Peyer's patch (tissue), 4 donors: ENCODE measurements around the gene METRNL. TPM values are rescaled to one million over a fixed set of nuclear protein-coding genes. Genes with fewer than 3 reads are reported as not detected.

Experiments used
- DNase-seq, 3 donors: peaks; one replicate each; pipeline ENCODE4 v3.0.0-alpha.2; 2017 to 2019
- H3K27ac ChIP-seq, 4 donors: fragments of 200-600 bp; sonication (generic); one replicate each; pipeline ENCODE4 v1.5.1; 2016 to 2019
- H3K27me3 ChIP-seq, 2 donors: fragments of 200-600 bp; sonication (generic); one replicate each; pipeline ENCODE4 v1.5.1; 2019
- H3K36me3 ChIP-seq, 3 donors: fragments of 200-600 bp; sonication (generic); one replicate each; pipeline ENCODE4 v1.5.1; 2016 to 2019
- H3K4me1 ChIP-seq, 4 donors: fragments of 200-600 bp; sonication (generic); one replicate each; pipeline ENCODE4 v1.5.1; 2016 to 2019
- H3K4me3 ChIP-seq, 4 donors: fragments of 200-600 bp; sonication (generic); 1 replicate in 3 of 4; 2 replicates in 1 of 4; pipeline ENCODE4 v1.5.1; 2016 to 2019; ENCODE audit warnings: mild to moderate bottlenecking in 1 of 4
- H3K9me3 ChIP-seq, 4 donors: fragments of 200-600 bp; sonication (generic); one replicate each; pipeline ENCODE4 v1.5.1; 2016 to 2019; ENCODE audit warnings: mild to moderate bottlenecking in 1 of 4
- CTCF ChIP-seq, 6 experiments: fragments of 450-650 bp in 4 of 6; fragments of 200-600 bp in 2 of 6; sonication (generic) in 1 of 6; IDR thresholded peaks; one replicate each; pipeline ENCODE4 v1.5.1; 2017 to 2019; ENCODE audit warnings: antibody characterized with exemption in 6 of 6, mild to moderate bottlenecking in 3 of 6, moderate library complexity in 1 of 6
- POLR2A ChIP-seq, 2 donors: fragments of 450-650 bp; IDR thresholded peaks; one replicate each; pipeline ENCODE4 v1.5.1; 2017; ENCODE audit warnings: antibody characterized with exemption in 2 of 2, mild to moderate bottlenecking in 2 of 2, moderate library complexity in 2 of 2
- total RNA-seq, 4 donors: library from RNA; depleted of rRNA; stranded (reverse); fragments of >200 nt; gene quantifications; one replicate each; pipeline ENCODE4 v1.1.0, GENCODE V29; 2016

METRNL gene
- total RNA-seq, 4 donors from 2014 or later, result 73.4 to 170 (median 117) TPM

DNA sequence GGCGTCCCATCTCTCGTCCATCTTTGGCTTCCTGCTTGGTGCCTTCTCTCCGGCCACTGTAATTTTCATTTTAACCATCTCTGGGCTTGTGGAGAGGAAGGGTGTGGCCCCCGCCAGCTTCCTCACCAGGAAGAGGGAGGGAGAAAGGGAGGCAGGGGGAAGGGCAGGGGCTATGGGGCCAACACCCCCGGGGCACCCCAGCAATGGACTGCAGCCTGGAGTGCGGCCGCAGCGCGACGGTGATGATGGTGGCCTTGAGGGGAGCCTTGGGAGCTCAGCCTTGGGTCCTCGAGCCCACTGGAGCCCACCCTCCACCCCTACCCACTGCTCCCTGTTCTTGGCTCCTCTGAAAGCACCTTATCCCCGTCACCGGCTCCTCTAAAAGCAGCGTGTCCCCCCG is 9.5 kb downstream of the METRNL start:
- TF ChIP-seq POLR2A (IDR thresholded peaks at IDR 0.05) (no peak), CTCF (IDR thresholded peaks at IDR 0.05) (no peak)
- Histone ChIP-seq H3K9me3 (no peaks in the 10 kb centered on the region), H3K27ac (peak overlapping the region in 3 of 4 donors; percentile 80 to 98 (median 98)), H3K27me3 (no peaks in the 10 kb centered on the region), H3K4me1 (peaks cover 0 to 82% (median 7%) of the 10 kb centered on the region in 4 donors), H3K36me3 (peaks cover 0 to 43% (median 0%) of the 10 kb centered on the region in 3 donors), H3K4me3 (peak overlapping the region in 2 of 4 donors; percentile 1 to 42)
- DNase-seq, result no peak

DNA sequence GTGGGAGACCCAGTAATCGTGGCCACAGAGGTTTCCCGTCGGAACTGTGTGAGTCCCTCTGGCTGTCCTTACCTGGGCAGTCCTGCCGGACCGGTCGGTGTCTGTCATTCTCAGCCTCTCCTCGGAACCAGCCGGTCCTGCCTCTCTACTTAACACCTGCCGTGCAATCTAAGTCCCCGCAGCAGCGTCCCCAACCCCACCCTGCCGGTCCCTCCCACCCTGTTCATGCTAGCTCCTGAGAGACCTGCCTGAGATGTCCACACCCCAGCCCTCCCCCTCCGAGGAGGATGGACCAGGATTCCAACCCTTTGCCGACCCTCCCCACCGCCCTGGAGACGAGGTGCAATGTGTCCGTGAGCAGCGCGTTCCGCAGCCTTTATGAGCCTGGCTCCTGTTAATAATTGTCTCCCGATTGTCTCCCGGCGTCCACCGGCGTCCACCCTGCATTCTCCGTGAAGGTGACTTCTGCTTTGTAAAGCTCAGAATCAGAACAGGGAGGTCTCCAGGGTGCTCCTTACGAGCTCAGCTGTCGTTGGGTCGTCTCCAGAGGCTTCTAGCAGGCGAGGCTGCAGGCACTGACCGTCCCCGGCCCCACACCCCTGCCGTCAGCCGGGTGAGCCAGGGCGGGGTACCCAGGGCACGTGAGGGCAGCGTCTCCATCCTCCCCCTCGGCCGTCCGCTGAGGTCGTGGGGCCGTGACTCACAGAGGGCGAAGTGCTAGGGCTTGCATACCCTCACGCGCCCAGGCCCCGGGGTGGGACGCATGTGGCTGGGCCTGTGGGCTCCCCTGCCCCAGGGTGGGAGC is 10.1 kb downstream of the METRNL start:
- Histone ChIP-seq H3K9me3 (no peaks in the 10 kb centered on the region), H3K36me3 (peaks cover 0 to 49% (median 0%) of the 10 kb centered on the region in 3 donors), H3K4me1 (peaks cover 0 to 76% (median 7%) of the 10 kb centered on the region in 4 donors), H3K27ac (peak overlapping the region in 3 of 4 donors; percentile 80 to 98 (median 98)), H3K27me3 (no peaks in the 10 kb centered on the region), H3K4me3 (peak overlapping the region in 2 of 4 donors; percentile 1 to 42)
- TF ChIP-seq CTCF (IDR thresholded peaks at IDR 0.05), result no peak
- peak; percentile 56 to 76 for TF ChIP-seq POLR2A (IDR thresholded peaks at IDR 0.05)
- peak in 2 of 3 donors; percentile 87 to 92 for DNase-seq

DNA sequence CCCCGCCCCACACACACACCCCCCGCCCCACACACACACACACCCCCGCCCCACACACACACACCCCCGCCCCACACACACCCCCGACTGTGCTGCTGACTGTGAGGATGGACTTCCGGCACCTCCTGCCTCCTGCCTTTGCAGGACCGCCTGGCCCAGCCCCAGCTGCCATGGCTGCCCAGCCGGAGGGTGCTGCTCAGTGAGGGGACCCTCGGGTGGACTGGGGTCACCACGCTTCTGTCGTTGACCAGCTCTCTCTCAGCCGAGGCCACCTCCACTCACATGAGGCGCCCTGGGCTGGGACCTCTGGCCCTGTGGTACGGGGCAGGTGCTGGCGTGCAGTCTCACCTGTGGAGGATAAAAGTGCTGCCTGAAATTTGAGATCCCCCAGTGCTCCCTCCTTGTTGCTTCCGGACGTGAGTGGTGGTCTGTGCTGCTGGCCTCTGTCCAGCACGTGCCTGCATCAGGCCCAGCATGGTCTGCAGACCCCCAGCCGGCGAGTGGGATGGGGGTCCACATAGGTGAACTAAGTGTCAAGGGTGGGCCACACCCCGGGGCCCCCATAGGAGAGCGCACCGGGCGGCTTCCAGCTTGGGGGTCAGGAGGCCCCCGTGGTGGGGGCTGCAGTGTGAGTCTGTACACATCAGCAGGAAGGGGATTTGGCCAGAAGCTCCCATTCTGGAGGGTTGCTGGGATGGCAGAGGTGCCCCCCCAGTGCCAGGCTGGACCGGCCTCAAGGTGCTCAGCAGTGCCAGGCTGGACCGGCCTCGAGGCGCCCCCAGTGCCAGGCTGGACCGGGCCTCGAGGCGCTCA is 11.2 kb downstream of the METRNL start:
- H3K9me3 ChIP-seq, result no peaks in the 10 kb centered on the region
- H3K27me3 ChIP-seq, result no peaks in the 10 kb centered on the region
- DNase-seq, result peak in 1 of 3 donors; percentile 65
- TF ChIP-seq CTCF (IDR thresholded peaks at IDR 0.05) (no peak), POLR2A (IDR thresholded peaks at IDR 0.05) (peak in 1 of 2 donors; percentile 32)
- H3K27ac ChIP-seq, result peak overlapping the region in 3 of 4 donors; percentile 88 to 98 (median 98)
- H3K36me3 ChIP-seq, result peaks cover 0 to 56% (median 0%) of the 10 kb centered on the region in 3 donors
- H3K4me3 ChIP-seq, result peak overlapping the region in 1 of 4 donors; percentile 16
- H3K4me1 ChIP-seq, result peaks cover 0 to 65% (median 7%) of the 10 kb centered on the region in 4 donors

GRCh38 chr17:83091257-83092141 is 12.1 kb downstream of the METRNL start:
- TF ChIP-seq CTCF (IDR thresholded peaks at IDR 0.05) (no peak), POLR2A (IDR thresholded peaks at IDR 0.05) (peak in 1 of 2 donors; percentile 79)

More at GRCh38 chr17:83091257-83092141, 12.1 kb downstream of the METRNL start:
- Histone ChIP-seq H3K4me3 (peak overlapping the region in 2 of 4 donors; percentile 37 to 51), H3K27ac (peak overlapping the region in 3 of 4 donors; percentile 88 to 98 (median 98)), H3K27me3 (no peaks in the 10 kb centered on the region), H3K36me3 (peaks cover 0 to 57% (median 0%) of the 10 kb centered on the region in 3 donors), H3K4me1 (peaks cover 0 to 57% (median 7%) of the 10 kb centered on the region in 4 donors), H3K9me3 (no peaks in the 10 kb centered on the region)
- peak in 2 of 3 donors; percentile 89 to 91 for DNase-seq
